ENCODE data around the gene KLHDC10.
A peak's percentile ranks its signal among the peaks of the same experiment; 100 is the strongest.

KLHDC10 gene

GRCh38 chr7:130141161-130141883 is 71.0 kb downstream of the KLHDC10 start:
- peak; percentile 80 for DNase-seq (ENCODE audit: low read depth, low spot score)
- in situ Hi-C loops (cut with HindIII; ENCODE audit: low sequenced_read_pairs) = no loop called here
- peak; percentile 9 for TF ChIP-seq CTCF (IDR thresholded peaks at IDR 0.05; ENCODE audit: low read depth, low read length)
- peak overlapping the region; percentile 28 for H3K4me3 ChIP-seq (ENCODE audit: low read depth, low read length)

- no peak for DNase-seq (ENCODE audit: low read depth, low spot score)
- peak overlapping the region; percentile 28 for H3K4me3 ChIP-seq (ENCODE audit: low read depth, low read length)
- in situ Hi-C loops (cut with HindIII; ENCODE audit: low sequenced_read_pairs) = no loop called here
- TF ChIP-seq CTCF (IDR thresholded peaks at IDR 0.05; ENCODE audit: low read depth, low read length) = no peak
These were observed 71.7 kb downstream of the KLHDC10 start for GRCh38 chr7:130141884-130142653.

- no peak for TF ChIP-seq CTCF (IDR thresholded peaks at IDR 0.05; ENCODE audit: low read depth, low read length)
- no peak overlapping the region for H3K4me3 ChIP-seq (ENCODE audit: low read depth, low read length)
- DNase-seq (ENCODE audit: low read depth, low spot score) = no peak
- in situ Hi-C loops (cut with HindIII; ENCODE audit: low sequenced_read_pairs) = no loop called here
These were observed 72.5 kb downstream of the KLHDC10 start for GRCh38 chr7:130142654-130143333.

- no peak overlapping the region for H3K4me3 ChIP-seq (ENCODE audit: low read depth, low read length)
- in situ Hi-C loops (cut with HindIII; ENCODE audit: low sequenced_read_pairs) = no loop called here
- DNase-seq (ENCODE audit: low read depth, low spot score) = no peak
- no peak for TF ChIP-seq CTCF (IDR thresholded peaks at IDR 0.05; ENCODE audit: low read depth, low read length)
These were observed 73.0 kb downstream of the KLHDC10 start for GRCh38 chr7:130143334-130143732.

- no peak for DNase-seq (ENCODE audit: low read depth, low spot score)
- in situ Hi-C loops (cut with HindIII; ENCODE audit: low sequenced_read_pairs) = no loop called here
- TF ChIP-seq CTCF (IDR thresholded peaks at IDR 0.05; ENCODE audit: low read depth, low read length) = no peak
- H3K4me3 ChIP-seq (ENCODE audit: low read depth, low read length) = no peak overlapping the region
These were observed 73.6 kb downstream of the KLHDC10 start for GRCh38 chr7:130143986-130144311.

GRCh38 chr7:130144312-130145171 is 74.2 kb downstream of the KLHDC10 start:
- peak; percentile 57 for DNase-seq (ENCODE audit: low read depth, low spot score)
- no peak overlapping the region for H3K4me3 ChIP-seq (ENCODE audit: low read depth, low read length)
- no peak for TF ChIP-seq CTCF (IDR thresholded peaks at IDR 0.05; ENCODE audit: low read depth, low read length)
- in situ Hi-C loops (cut with HindIII; ENCODE audit: low sequenced_read_pairs) = no loop called here

Data from astrocyte of the spinal cord (primary cell).